HEK293T (cell line): ENCODE data around the gene FPGS.

ENCODE experiments used
- ARNT ChIP-seq: fragments of 450-650 bp; IDR thresholded peaks from 2 replicates; pipeline ENCODE4 v1.6.1; 2017; ENCODE audit warnings: mild to moderate bottlenecking
- BHLHE40 ChIP-seq: fragments of 450-650 bp; IDR thresholded peaks from 2 replicates; pipeline ENCODE4 v1.6.1; 2016; ENCODE audit warnings: mild to moderate bottlenecking, moderate library complexity, borderline replicate concordance
- CTBP1 ChIP-seq: fragments of 450-650 bp; IDR thresholded peaks from 2 replicates; pipeline ENCODE4 v1.6.1; 2016; ENCODE audit warnings: borderline replicate concordance
- ELF4 ChIP-seq: fragments of 450-650 bp; IDR thresholded peaks from 2 replicates; pipeline ENCODE4 v1.6.1; 2017; ENCODE audit warnings: antibody characterized with exemption
- FOXA1 ChIP-seq: fragments of 450-650 bp; IDR thresholded peaks from 2 replicates; pipeline ENCODE4 v1.6.1; 2016; ENCODE audit warnings: mild to moderate bottlenecking
- FOXK2 ChIP-seq: fragments of 450-650 bp; IDR thresholded peaks from 2 replicates; pipeline ENCODE4 v1.6.1; 2016; ENCODE audit warnings: mild to moderate bottlenecking
- FOXM1 ChIP-seq: fragments of 450-650 bp; IDR thresholded peaks from 2 replicates; pipeline ENCODE4 v1.6.1; 2017; ENCODE audit warnings: mild to moderate bottlenecking, borderline replicate concordance
- HDGF ChIP-seq: fragments of 450-650 bp; IDR thresholded peaks from 2 replicates; pipeline ENCODE4 v1.6.1; 2017; ENCODE audit warnings: antibody characterized with exemption, borderline replicate concordance
- LEF1 ChIP-seq: fragments of 450-650 bp; IDR thresholded peaks from 2 replicates; pipeline ENCODE4 v1.6.1; 2017; ENCODE audit warnings: mild to moderate bottlenecking, borderline replicate concordance
- NFRKB ChIP-seq: fragments of 450-650 bp; IDR thresholded peaks from 2 replicates; pipeline ENCODE4 v1.6.1; 2016; ENCODE audit warnings: mild to moderate bottlenecking, moderate library complexity
- PKNOX1 ChIP-seq: fragments of 450-650 bp; IDR thresholded peaks from 2 replicates; pipeline ENCODE4 v1.6.1; 2016
- SP1 ChIP-seq: fragments of 450-650 bp; IDR thresholded peaks from 2 replicates; pipeline ENCODE4 v1.6.1; 2017
- SUZ12 ChIP-seq: fragments of 450-650 bp; IDR thresholded peaks from 2 replicates; pipeline ENCODE4 v1.6.1; 2016; ENCODE audit warnings: mild to moderate bottlenecking
- TARDBP ChIP-seq: fragments of 450-650 bp; IDR thresholded peaks from 2 replicates; pipeline ENCODE4 v1.6.1; 2016

DNA sequence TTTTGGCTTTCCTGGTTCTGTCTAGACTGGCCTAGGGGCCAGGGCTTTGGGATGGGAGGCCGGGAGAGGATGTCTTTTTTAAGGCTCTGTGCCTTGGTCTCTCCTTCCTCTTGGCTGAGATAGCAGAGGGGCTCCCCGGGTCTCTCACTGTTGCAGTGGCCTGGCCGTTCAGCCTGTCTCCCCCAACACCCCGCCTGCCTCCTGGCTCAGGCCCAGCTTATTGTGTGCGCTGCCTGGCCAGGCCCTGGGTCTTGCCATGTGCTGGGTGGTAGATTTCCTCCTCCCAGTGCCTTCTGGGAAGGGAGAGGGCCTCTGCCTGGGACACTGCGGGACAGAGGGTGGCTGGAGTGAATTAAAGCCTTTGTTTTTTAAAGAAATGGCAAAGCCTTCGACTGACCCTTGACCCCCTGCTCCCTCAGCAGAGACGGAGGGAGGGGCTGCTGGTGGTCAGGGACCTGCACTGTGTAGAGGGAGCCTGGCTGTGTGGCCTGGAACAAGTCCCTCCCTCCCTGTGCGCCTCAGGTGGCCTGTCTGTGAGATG is 11.1 kb downstream of the FPGS start:
- no peak for TF ChIP-seq FOXK2
- no peak for TF ChIP-seq BHLHE40
- TF ChIP-seq FOXM1: no peak
- no peak for TF ChIP-seq SP1
- TF ChIP-seq TARDBP: no peak
- TF ChIP-seq FOXA1: no peak
- no peak for TF ChIP-seq SUZ12
- no peak for TF ChIP-seq PKNOX1
- TF ChIP-seq LEF1: no peak
- TF ChIP-seq ELF4: no peak
- no peak for TF ChIP-seq HDGF
- no peak for TF ChIP-seq ARNT
- TF ChIP-seq CTBP1: no peak
- TF ChIP-seq NFRKB: no peak
